Neutrophil (primary cell): ENCODE results near the gene CPN1.

Source experiments
- H3K27ac ChIP-seq: fragments of 200-600 bp; sonication (generic); 2 replicates; pipeline ENCODE4 v1.5.1; 2016; ENCODE audit warnings: mild to moderate bottlenecking, moderate library complexity
- H3K27me3 ChIP-seq: fragments of 200-600 bp; sonication (generic); 2 replicates; pipeline ENCODE4 v1.6.0; 2016; ENCODE audit warnings: mild to moderate bottlenecking
- H3K36me3 ChIP-seq: fragments of 200-600 bp; sonication (generic); 2 replicates; pipeline ENCODE4 v1.5.1; 2017
- H3K4me1 ChIP-seq, 2 experiments: fragments of 200-600 bp in 1 of 2; sonication (generic) in 1 of 2; 1 replicate in 1 of 2; 2 replicates in 1 of 2; pipeline versions ENCODE4 v1.5.1 to v1.6.1; 2013 to 2016; ENCODE audit warnings: low read depth in 1 of 2, low read length in 1 of 2, mild to moderate bottlenecking in 1 of 2, moderate library complexity in 1 of 2; ENCODE audit not compliant: control insufficient read depth in 1 of 2, insufficient read depth in 1 of 2
- H3K4me3 ChIP-seq, 2 experiments: fragments of 200-600 bp in 1 of 2; sonication (generic) in 1 of 2; 1 replicate in 1 of 2; 2 replicates in 1 of 2; pipeline ENCODE4 v1.5.1; 2013 to 2016; ENCODE audit warnings: low read depth in 1 of 2, low read length in 1 of 2, mild to moderate bottlenecking in 1 of 2, moderate library complexity in 1 of 2
- H3K9me3 ChIP-seq: fragments of 200-600 bp; sonication (generic); 2 replicates; pipeline ENCODE4 v1.5.1; 2016
- TF ChIP-seq, protein P1 (sequence below): fragments of 200-600 bp; sonication (generic); IDR thresholded peaks from 2 replicates; pipeline ENCODE4 v1.5.1; 2016; ENCODE audit warnings: antibody characterized with exemption

CPN1 gene

GRCh38 chr10:100008708-100009282 is 72.9 kb downstream of the CPN1 start:
- TF ChIP-seq, protein P1, sequence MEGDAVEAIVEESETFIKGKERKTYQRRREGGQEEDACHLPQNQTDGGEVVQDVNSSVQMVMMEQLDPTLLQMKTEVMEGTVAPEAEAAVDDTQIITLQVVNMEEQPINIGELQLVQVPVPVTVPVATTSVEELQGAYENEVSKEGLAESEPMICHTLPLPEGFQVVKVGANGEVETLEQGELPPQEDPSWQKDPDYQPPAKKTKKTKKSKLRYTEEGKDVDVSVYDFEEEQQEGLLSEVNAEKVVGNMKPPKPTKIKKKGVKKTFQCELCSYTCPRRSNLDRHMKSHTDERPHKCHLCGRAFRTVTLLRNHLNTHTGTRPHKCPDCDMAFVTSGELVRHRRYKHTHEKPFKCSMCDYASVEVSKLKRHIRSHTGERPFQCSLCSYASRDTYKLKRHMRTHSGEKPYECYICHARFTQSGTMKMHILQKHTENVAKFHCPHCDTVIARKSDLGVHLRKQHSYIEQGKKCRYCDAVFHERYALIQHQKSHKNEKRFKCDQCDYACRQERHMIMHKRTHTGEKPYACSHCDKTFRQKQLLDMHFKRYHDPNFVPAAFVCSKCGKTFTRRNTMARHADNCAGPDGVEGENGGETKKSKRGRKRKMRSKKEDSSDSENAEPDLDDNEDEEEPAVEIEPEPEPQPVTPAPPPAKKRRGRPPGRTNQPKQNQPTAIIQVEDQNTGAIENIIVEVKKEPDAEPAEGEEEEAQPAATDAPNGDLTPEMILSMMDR = no peak
- H3K4me3 ChIP-seq = peak overlapping the region; percentile 72 to 85
- no peaks in the 10 kb centered on the region for H3K27me3 ChIP-seq
- no peaks in the 10 kb centered on the region for H3K9me3 ChIP-seq
- peaks cover 33 to 36% of the 10 kb centered on the region in 2 experiments for H3K4me1 ChIP-seq
- no peaks in the 10 kb centered on the region for H3K36me3 ChIP-seq
- peak overlapping the region; percentile 80 for H3K27ac ChIP-seq

DNA sequence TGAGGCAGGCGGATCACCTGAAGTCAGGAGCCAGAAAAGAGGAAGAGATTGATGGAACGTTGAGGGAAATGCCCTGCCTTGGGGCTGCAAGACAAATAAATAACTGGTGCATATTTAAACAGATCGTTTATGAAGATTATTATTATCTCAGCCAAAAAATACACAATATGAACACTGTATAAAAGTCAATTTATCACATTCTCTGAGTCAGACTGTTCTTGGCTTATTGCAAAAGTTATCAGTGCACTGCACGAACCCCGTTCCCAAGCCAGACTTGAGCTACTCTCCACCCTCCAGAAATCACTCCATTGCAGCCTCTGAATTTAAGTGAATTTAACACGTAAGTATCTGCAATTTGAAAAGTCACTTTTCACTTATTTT is 73.5 kb downstream of the CPN1 start:
- no peaks in the 10 kb centered on the region for H3K9me3 ChIP-seq
- H3K36me3 ChIP-seq = no peaks in the 10 kb centered on the region
- H3K27ac ChIP-seq = no peak overlapping the region
- peaks cover 33 to 36% of the 10 kb centered on the region in 2 experiments for H3K4me1 ChIP-seq
- H3K27me3 ChIP-seq = no peaks in the 10 kb centered on the region
- H3K4me3 ChIP-seq = peak overlapping the region in 1 of 2 experiments; percentile 72
- TF ChIP-seq, protein P1 = no peak

- Histone ChIP-seq H3K27ac (no peak overlapping the region), H3K4me1 (peaks cover 33 to 36% of the 10 kb centered on the region in 2 experiments), H3K27me3 (no peaks in the 10 kb centered on the region), H3K9me3 (no peaks in the 10 kb centered on the region), H3K4me3 (no peak overlapping the region), H3K36me3 (no peaks in the 10 kb centered on the region)
- TF ChIP-seq, protein P1 = no peak
These were observed 74.2 kb downstream of the CPN1 start for GRCh38 chr10:100007231-100008141.

GRCh38 chr10:100006243-100006886 is 75.3 kb downstream of the CPN1 start:
- no peaks in the 10 kb centered on the region for H3K9me3 ChIP-seq
- H3K27me3 ChIP-seq = no peaks in the 10 kb centered on the region
- TF ChIP-seq, protein P1 = no peak
- H3K4me1 ChIP-seq = peaks cover 33 to 36% of the 10 kb centered on the region in 2 experiments
- no peaks in the 10 kb centered on the region for H3K36me3 ChIP-seq
- peak overlapping the region; percentile 46 for H3K27ac ChIP-seq
- no peak overlapping the region for H3K4me3 ChIP-seq

GRCh38 chr10:100004805-100005510 is 76.7 kb downstream of the CPN1 start:
- Histone ChIP-seq H3K9me3 (no peaks in the 10 kb centered on the region), H3K27me3 (no peaks in the 10 kb centered on the region), H3K36me3 (peaks cover 6% of the 10 kb centered on the region), H3K4me3 (no peak overlapping the region), H3K27ac (no peak overlapping the region), H3K4me1 (peaks cover 27 to 32% of the 10 kb centered on the region in 2 experiments)
- TF ChIP-seq, protein P1 = no peak
